Mesendoderm (in vitro differentiated cells): ENCODE results near the gene TRIM56. TPM values are rescaled to one million over a fixed set of nuclear protein-coding genes. Genes with fewer than 3 reads are reported as not detected.
"Not testable (repeated sequence)": the region's sequence is repeated elsewhere in the genome, so short reads cannot be mapped to it uniquely, and the experiment has no call there.

Experiments used
- DNase-seq: peaks from one replicate; pipeline ENCODE4 v3.0.0; 2013
- H2AK5ac ChIP-seq: 2 replicates; pipeline ENCODE4 v1.6.1; 2013; ENCODE audit warnings: low read length, inconsistent platforms
- H2BK120ac ChIP-seq: 2 replicates; pipeline ENCODE4 v1.6.1; 2013; ENCODE audit warnings: low read depth, mild to moderate bottlenecking, low read length, moderate library complexity, mixed read lengths
- H2BK15ac ChIP-seq: replicated peaks from 2 replicates; pipeline ENCODE4 v1.6.1; 2013; ENCODE audit warnings: low read depth, mild to moderate bottlenecking, moderate library complexity
- H2BK5ac ChIP-seq: 2 replicates; pipeline ENCODE4 v1.6.1; 2013; ENCODE audit warnings: low read length, inconsistent platforms
- H3K18ac ChIP-seq: 2 replicates; pipeline ENCODE4 v1.6.1; 2013; ENCODE audit warnings: mild to moderate bottlenecking, low read length, mixed read lengths
- H3K23ac ChIP-seq: one replicate; pipeline ENCODE4 v1.6.1; 2013; ENCODE audit warnings: low read length
- H3K27ac ChIP-seq: 2 replicates; pipeline ENCODE4 v1.5.1; 2013; ENCODE audit warnings: low read depth, mild to moderate bottlenecking, inconsistent platforms, low read length, moderate library complexity
- H3K27me3 ChIP-seq: 2 replicates; pipeline ENCODE4 v1.6.1; 2013; ENCODE audit warnings: low read length, control low read depth, mild to moderate bottlenecking, inconsistent platforms; ENCODE audit not compliant: insufficient read depth, poor library complexity
- H3K36me3 ChIP-seq: 2 replicates; pipeline ENCODE4 v1.6.1; 2013; ENCODE audit warnings: low read length, inconsistent platforms; ENCODE audit not compliant: control insufficient read depth, insufficient read depth
- H3K4ac ChIP-seq: one replicate; pipeline ENCODE4 v1.6.1; 2013; ENCODE audit warnings: low read depth, mild to moderate bottlenecking, low read length, moderate library complexity
- H3K4me1 ChIP-seq: 2 replicates; pipeline ENCODE4 v1.6.1; 2013; ENCODE audit warnings: low read depth, low read length, inconsistent platforms; ENCODE audit not compliant: control insufficient read depth
- H3K4me2 ChIP-seq: 2 replicates; pipeline ENCODE4 v1.6.1; 2013; ENCODE audit warnings: low read length
- H3K4me3 ChIP-seq: 2 replicates; pipeline ENCODE4 v1.5.1; 2013; ENCODE audit warnings: mild to moderate bottlenecking, low read length
- H3K56ac ChIP-seq: one replicate; pipeline ENCODE4 v1.6.1; 2013; ENCODE audit warnings: low read length
- H3K79me1 ChIP-seq: 2 replicates; pipeline ENCODE4 v1.6.1; 2013; ENCODE audit warnings: low read length, inconsistent platforms
- H3K79me2 ChIP-seq: 2 replicates; pipeline ENCODE4 v1.6.1; 2013; ENCODE audit warnings: mild to moderate bottlenecking, low read length; ENCODE audit not compliant: control insufficient read depth, insufficient read depth
- H3K9ac ChIP-seq: 2 replicates; pipeline ENCODE4 v1.6.1; 2013; ENCODE audit warnings: low read length, inconsistent platforms
- H4K5ac ChIP-seq: one replicate; pipeline ENCODE4 v1.6.1; 2013; ENCODE audit warnings: low read length
- H4K8ac ChIP-seq: one replicate; pipeline ENCODE4 v1.6.1; 2013; ENCODE audit warnings: low read depth, mild to moderate bottlenecking, control low read depth, low read length, moderate library complexity
- WGBS: extraction: QIAGEN DNeasy Blood & Tissue Kit; methylation state at CpG from one replicate; pipeline ENCODE4 v1.1.7; 2013; ENCODE audit warnings: low lambda C conversion rate, missing lambda C conversion rate; ENCODE audit not compliant: insufficient coverage; ENCODE audit errors: extremely low coverage; 5-methylcytosine and 5-hydroxymethylcytosine counted together
- polyA plus RNA-seq, 2 experiments: library from polyadenylated mRNA; stranded (reverse); fragments of 200-250 nt; gene quantifications; one replicate each; pipeline ENCODE4 v1.2.3, GENCODE V29; 2013

TRIM56 gene
- polyA plus RNA-seq (2013, experiment 1 of 2) = 7.8 TPM
- polyA plus RNA-seq (2013, experiment 2 of 2) = 5.7 TPM

GRCh38 chr7:101085162-101085964 lies at the start of gene TRIM56:
TSS of gene TRIM56 (plus strand) at chr7:101085481. CDS start at chr7:101087313, 1,832 bp downstream.
- H3K23ac ChIP-seq = no peak within 1 kb of the TSS
- H3K4ac ChIP-seq = peak within 1 kb of the TSS; percentile 83
- peak within 1 kb of the TSS; percentile 90 for H2BK5ac ChIP-seq
- WGBS = no CpG with 5 or more reads among the region's 26 CpGs
- H2AK5ac ChIP-seq = no peak within 1 kb of the TSS
- DNase-seq = peak; percentile 91
- no peaks in the 10 kb centered on the region for H3K79me2 ChIP-seq
- H2BK120ac ChIP-seq = no peak within 1 kb of the TSS
- H3K4me2 ChIP-seq = peak within 1 kb of the TSS; percentile 77
- peak within 1 kb of the TSS; percentile 87 for H3K9ac ChIP-seq
- peak within 1 kb of the TSS; percentile 78 for H3K27ac ChIP-seq
- no peaks in the 10 kb centered on the region for H3K4me1 ChIP-seq
- H3K36me3 ChIP-seq = no peaks in the 10 kb centered on the region
- no peak within 1 kb of the TSS for H4K8ac ChIP-seq
- H4K5ac ChIP-seq = no peak within 1 kb of the TSS
- H3K18ac ChIP-seq = peak within 1 kb of the TSS; percentile 61
- peak within 1 kb of the TSS; percentile 68 for H3K4me3 ChIP-seq
- peaks cover 4% of the 10 kb centered on the region for H3K79me1 ChIP-seq
- no peak within 1 kb of the TSS for H2BK15ac ChIP-seq
- H3K27me3 ChIP-seq = no peaks in the 10 kb centered on the region
- peak within 1 kb of the TSS; percentile 98 for H3K56ac ChIP-seq

GRCh38 chr7:101035941-101036340 lies 49.3 kb upstream of the TRIM56 start:
- Histone ChIP-seq H4K5ac (no peak overlapping the region), H3K36me3 (no peaks in the 10 kb centered on the region), H4K8ac (no peak overlapping the region), H3K27ac (no peak overlapping the region), H3K4me1 (no peaks in the 10 kb centered on the region), H2AK5ac (no peak overlapping the region), H2BK15ac (no peak overlapping the region), H3K4me2 (no peak overlapping the region), H2BK5ac (no peak overlapping the region), H3K79me1 (no peaks in the 10 kb centered on the region), H3K9ac (no peak overlapping the region), H3K18ac (no peak overlapping the region), H3K23ac (no peak overlapping the region), H3K4me3 (no peak overlapping the region), H3K79me2 (no peaks in the 10 kb centered on the region), H3K4ac (no peak overlapping the region), H2BK120ac (no peak overlapping the region), H3K56ac (no peak overlapping the region), H3K27me3 (no peaks in the 10 kb centered on the region)
- DNase-seq = no peak
- no CpG with 5 or more reads among the region's 4 CpGs for WGBS

- H3K18ac ChIP-seq, DNase-seq, H3K79me2 ChIP-seq, H3K4ac ChIP-seq, H3K4me1 ChIP-seq, H3K23ac ChIP-seq, H3K27ac ChIP-seq, H3K4me3 ChIP-seq, H2BK120ac ChIP-seq, H3K4me2 ChIP-seq, H3K27me3 ChIP-seq, H2AK5ac ChIP-seq, H2BK15ac ChIP-seq, H3K36me3 ChIP-seq, H4K8ac ChIP-seq, H4K5ac ChIP-seq, H3K56ac ChIP-seq, H3K9ac ChIP-seq, H3K79me1 ChIP-seq, H2BK5ac ChIP-seq: not testable (repeated sequence)
- WGBS = no CpG with 5 or more reads among the region's 6 CpGs
Measured at GRCh38 chr7:101041283-101041682, 44.0 kb upstream of the TRIM56 start.

- Histone ChIP-seq H2BK15ac (no peak overlapping the region), H3K4ac (no peak overlapping the region), H3K79me1 (no peaks in the 10 kb centered on the region), H4K8ac (no peak overlapping the region), H3K4me3 (no peak overlapping the region), H3K56ac (no peak overlapping the region), H3K27me3 (no peaks in the 10 kb centered on the region), H2BK120ac (no peak overlapping the region), H3K9ac (no peak overlapping the region), H4K5ac (no peak overlapping the region), H3K23ac (no peak overlapping the region), H3K79me2 (no peaks in the 10 kb centered on the region), H2BK5ac (no peak overlapping the region), H3K4me1 (no peaks in the 10 kb centered on the region), H3K36me3 (no peaks in the 10 kb centered on the region), H3K18ac (no peak overlapping the region), H3K27ac (no peak overlapping the region), H2AK5ac (no peak overlapping the region), H3K4me2 (no peak overlapping the region)
- no CpG with 5 or more reads among the region's 9 CpGs for WGBS
- DNase-seq = peak; percentile 71
Measured at GRCh38 chr7:101058355-101058754, 26.9 kb upstream of the TRIM56 start.

- Histone ChIP-seq H3K4ac (no peak overlapping the region), H4K8ac (no peak overlapping the region), H3K27ac (no peak overlapping the region), H3K23ac (no peak overlapping the region), H3K18ac (no peak overlapping the region), H3K79me2 (no peaks in the 10 kb centered on the region), H3K4me2 (no peak overlapping the region), H3K4me1 (no peaks in the 10 kb centered on the region), H3K4me3 (no peak overlapping the region), H2BK120ac (no peak overlapping the region), H2BK5ac (no peak overlapping the region), H3K79me1 (no peaks in the 10 kb centered on the region), H3K36me3 (no peaks in the 10 kb centered on the region), H2AK5ac (no peak overlapping the region), H2BK15ac (no peak overlapping the region), H3K27me3 (no peaks in the 10 kb centered on the region), H3K9ac (no peak overlapping the region), H3K56ac (no peak overlapping the region), H4K5ac (no peak overlapping the region)
- DNase-seq = no peak
- no CpG with 5 or more reads among the region's 9 CpGs for WGBS
Measured at GRCh38 chr7:101059620-101059942, 25.7 kb upstream of the TRIM56 start.

- no peak overlapping the region for H2BK120ac ChIP-seq
- no peak overlapping the region for H3K4me3 ChIP-seq
- no peaks in the 10 kb centered on the region for H3K79me1 ChIP-seq
- no peak overlapping the region for H3K9ac ChIP-seq
- H3K4me2 ChIP-seq = no peak overlapping the region
- H4K8ac ChIP-seq = no peak overlapping the region
- no peak overlapping the region for H3K23ac ChIP-seq
- no peaks in the 10 kb centered on the region for H3K79me2 ChIP-seq
- no CpG with 5 or more reads among the region's 5 CpGs for WGBS
- no peaks in the 10 kb centered on the region for H3K4me1 ChIP-seq
- no peak for DNase-seq
- no peak overlapping the region for H2AK5ac ChIP-seq
- no peaks in the 10 kb centered on the region for H3K27me3 ChIP-seq
- no peak overlapping the region for H4K5ac ChIP-seq
- no peak overlapping the region for H3K56ac ChIP-seq
- H3K36me3 ChIP-seq = no peaks in the 10 kb centered on the region
- H2BK15ac ChIP-seq = no peak overlapping the region
- no peak overlapping the region for H3K18ac ChIP-seq
- no peak overlapping the region for H2BK5ac ChIP-seq
- H3K27ac ChIP-seq = no peak overlapping the region
- no peak overlapping the region for H3K4ac ChIP-seq
Measured at GRCh38 chr7:101060992-101061391, 24.3 kb upstream of the TRIM56 start.
